SIG-M5 treated with dmso at 0.1 percent for 504 hours (cell line): ENCODE results near the gene CPEB4.

Experiments used
- DNase-seq: peaks from one replicate; lab custom pipeline; 2025; ENCODE audit not compliant: unreplicated experiment; lab: John Stamatoyannopoulos, UW

Gene CPEB4

GRCh38 chr5:173858670-173859407 is 29.3 kb upstream of the CPEB4 start:
- no peak for DNase-seq

- no peak for DNase-seq
Observed at GRCh38 chr5:173859408-173860159, 28.6 kb upstream of the CPEB4 start.

GRCh38 chr5:173862047-173862477 is 26.1 kb upstream of the CPEB4 start:
- no peak for DNase-seq

GRCh38 chr5:173863359-173863758 is 24.8 kb upstream of the CPEB4 start:
- no peak for DNase-seq

GRCh38 chr5:173864126-173865050 is 23.8 kb upstream of the CPEB4 start:
- no peak for DNase-seq

- DNase-seq, result peak; percentile 49
Observed at GRCh38 chr5:173866243-173866857, 21.8 kb upstream of the CPEB4 start.

- DNase-seq, result no peak
Observed at GRCh38 chr5:173866858-173867679, 21.1 kb upstream of the CPEB4 start.

- peak; percentile 80 for DNase-seq
Observed at GRCh38 chr5:173868096-173868880, 19.9 kb upstream of the CPEB4 start.

- no peak for DNase-seq
Observed at GRCh38 chr5:173869316-173869715, 18.8 kb upstream of the CPEB4 start.

DNA sequence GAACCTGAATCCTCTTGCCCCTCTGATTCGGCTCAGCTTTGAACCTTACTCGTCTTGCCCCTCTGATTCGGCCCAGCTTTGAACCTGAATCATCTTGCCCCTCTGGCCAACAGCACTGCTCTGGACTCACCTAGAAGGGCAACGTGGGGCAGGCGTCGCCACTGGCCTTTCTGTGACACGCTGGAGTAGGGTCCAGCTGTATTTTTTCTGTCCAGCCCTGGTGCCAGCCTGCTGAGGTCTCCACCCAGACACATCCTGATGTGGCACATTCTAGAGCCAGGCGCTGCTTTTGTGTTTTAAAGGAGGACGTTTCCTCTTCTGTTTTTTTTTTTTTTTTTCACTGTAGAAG is 15.2 kb upstream of the CPEB4 start:
- no peak for DNase-seq

GRCh38 chr5:173873306-173873922 is 14.7 kb upstream of the CPEB4 start:
- DNase-seq, result no peak

DNA sequence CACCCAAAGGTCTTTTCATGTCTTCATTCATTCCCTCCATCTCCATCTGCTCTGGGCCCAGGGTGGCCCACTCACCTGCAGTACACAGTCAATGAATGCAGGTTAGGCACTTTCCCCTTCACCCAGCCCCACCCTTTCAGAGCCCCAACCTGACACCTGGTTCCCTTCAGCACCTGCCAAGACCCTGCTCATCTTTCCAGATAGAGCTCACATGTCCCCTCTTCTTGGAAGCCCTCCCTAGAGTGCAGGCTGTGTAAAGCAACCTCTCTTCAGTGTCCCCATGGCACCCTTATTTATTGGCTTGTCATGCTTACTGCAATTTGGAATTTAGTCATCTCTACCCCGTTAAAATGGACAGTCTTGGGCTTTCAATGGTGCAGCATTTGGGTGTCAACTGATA is 13.0 kb upstream of the CPEB4 start:
- DNase-seq, result no peak

- no peak for DNase-seq
Observed at GRCh38 chr5:173878224-173878967, 9.8 kb upstream of the CPEB4 start.

GRCh38 chr5:173880306-173880985 is 7.7 kb upstream of the CPEB4 start:
- no peak for DNase-seq

DNA sequence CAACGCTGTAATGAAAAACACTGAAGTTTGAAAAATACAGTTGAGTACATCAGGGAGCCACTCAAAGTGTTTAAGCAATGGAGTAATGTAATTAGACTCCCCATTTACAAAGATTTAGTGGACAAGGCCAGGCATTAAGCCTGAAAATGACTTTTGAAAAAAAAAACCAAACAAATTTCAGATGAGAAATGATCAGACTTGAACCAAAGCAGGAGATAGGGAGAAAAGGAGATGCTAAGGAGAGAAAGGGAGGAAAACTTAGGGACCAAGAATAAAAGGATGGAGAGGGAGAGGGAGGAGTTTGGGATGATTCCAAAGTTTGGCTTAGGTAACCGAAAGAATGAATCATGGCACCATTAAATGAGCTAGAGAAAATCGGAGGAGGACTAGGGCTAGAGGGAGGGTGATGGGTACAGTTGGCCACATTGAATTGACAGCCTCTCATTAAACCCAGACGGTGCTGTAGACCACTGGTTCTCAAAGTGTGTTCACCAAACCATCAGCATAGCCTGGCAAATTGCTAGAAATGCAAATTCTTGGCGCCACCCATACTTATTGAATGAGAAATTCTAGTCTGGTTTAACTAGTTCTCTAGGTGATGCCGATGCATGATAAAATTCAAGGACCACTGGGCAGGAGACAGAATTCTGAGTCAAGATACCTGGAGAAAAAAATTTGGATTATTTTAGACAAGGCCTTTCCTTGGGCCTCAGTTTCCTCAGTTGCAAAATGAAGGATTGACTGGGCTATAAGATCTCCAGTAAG is 6.2 kb upstream of the CPEB4 start:
- no peak for DNase-seq

GRCh38 chr5:173882632-173883031 is 5.5 kb upstream of the CPEB4 start:
- DNase-seq, result no peak

DNA sequence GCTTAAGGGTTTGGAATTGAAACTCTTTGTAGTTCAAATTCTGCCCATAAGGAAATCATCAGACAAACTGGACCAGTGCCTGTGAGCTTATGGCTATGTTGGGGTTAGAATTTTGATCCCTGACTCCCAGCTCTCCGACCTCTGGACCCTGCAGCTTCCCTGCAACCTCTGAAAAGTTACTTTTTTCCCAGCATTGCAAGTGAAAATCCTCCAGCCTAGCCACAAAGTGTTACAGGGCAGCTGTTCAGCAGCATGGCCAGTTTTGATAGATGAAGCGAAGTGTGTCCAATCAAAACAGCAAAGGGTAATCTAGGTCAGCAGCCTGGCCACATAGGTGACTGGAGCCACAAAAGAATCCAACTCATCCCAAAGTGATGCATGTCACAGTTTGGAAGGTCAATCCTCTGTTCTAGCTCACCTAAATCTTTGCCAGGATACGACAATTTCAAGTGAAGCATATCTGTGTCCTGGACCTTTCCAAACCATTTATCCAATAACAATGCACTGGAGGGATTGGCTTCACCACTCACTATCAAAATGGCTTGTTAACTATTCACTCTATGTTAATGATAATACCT is 4.7 kb upstream of the CPEB4 start:
- no peak for DNase-seq
